K562 treated with DMSO at 1 percent for 24 hours (cell line): ENCODE results near the gene CHCHD6. TPM values are rescaled to one million over a fixed set of nuclear protein-coding genes. Genes with fewer than 3 reads are reported as not detected.

Experiments
- total RNA-seq: library from RNA; unstranded; fragments of 300-600 nt; gene quantifications from 2 replicates; pipeline ENCODE4 v1.2.3, GENCODE V29; 2022; ENCODE audit warnings: low read depth; ENCODE audit not compliant: insufficient read depth

The CHCHD6 gene, protein sequence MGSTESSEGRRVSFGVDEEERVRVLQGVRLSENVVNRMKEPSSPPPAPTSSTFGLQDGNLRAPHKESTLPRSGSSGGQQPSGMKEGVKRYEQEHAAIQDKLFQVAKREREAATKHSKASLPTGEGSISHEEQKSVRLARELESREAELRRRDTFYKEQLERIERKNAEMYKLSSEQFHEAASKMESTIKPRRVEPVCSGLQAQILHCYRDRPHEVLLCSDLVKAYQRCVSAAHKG
- 154 and 200 TPM in 2 replicates for total RNA-seq

GRCh38 chr3:126703512-126704493, at the start of gene CHCHD6:
Gene CHCHD6, plus strand, starts transcription at chr3:126704240. Its CDS starts 73 bp downstream, at chr3:126704313.

DNA sequence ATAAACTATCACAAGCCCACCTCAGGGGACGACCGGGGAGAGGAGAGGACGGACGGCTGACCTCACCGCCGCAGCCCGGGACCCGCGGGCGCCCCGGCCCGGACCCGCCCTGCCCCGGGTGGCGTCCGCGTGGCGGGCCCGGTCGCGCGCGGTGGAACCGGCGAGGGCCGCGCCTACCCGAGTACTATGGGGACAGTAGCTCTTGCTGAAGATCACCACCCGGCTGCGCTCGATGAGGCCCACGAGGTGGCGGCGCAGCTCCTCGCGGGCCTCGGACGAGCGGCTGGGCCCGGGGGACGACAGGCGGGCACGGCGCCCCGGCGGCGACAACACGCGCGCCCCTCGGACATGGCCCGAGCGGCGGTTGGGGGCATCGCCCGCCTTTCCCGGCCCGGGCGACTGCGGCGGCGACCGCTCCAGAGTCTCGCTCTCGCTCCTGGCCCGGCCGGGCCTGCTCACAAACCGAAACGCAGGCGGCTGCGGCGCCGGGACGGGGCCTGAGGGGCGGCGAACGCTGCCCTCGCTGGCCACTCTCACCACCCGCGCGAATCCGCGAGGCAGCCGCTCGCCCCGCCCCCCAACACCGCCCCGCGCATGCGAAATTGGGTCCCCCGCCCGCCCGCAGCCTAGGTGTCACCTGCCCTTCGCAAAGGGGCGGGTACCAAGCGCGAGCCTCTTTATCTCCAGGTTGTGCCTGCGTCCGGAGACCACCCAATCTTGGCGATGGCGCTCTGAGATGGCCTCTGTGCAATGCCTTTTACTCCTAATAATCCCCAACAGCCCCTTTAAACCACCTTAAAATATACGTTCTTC, 49.3 kb upstream of the CHCHD6 start, which contains the start of gene TXNRD3:
Gene TXNRD3 (minus strand): TSS at position 554 of the 813 bp plus-strand sequence.

GRCh38 chr3:126982471-126983175, 278.6 kb downstream of the CHCHD6 start, which contains the start of gene PLXNA1:
Gene PLXNA1, plus strand, starts transcription at chr3:126983115. Its CDS starts 5,479 bp downstream, at chr3:126988594.

Other genes with a start within 250 kb of the CHCHD6 start
- 23.3 and 23.6 TPM in 2 replicates for gene ZXDC, start 228.3 kb upstream of the CHCHD6 start, total RNA-seq
- not detected in 2 replicates for gene UROC1, start 186.5 kb upstream of the CHCHD6 start, total RNA-seq
- 0.86 TPM in 1 of 2 replicates, not detected in the other for gene CHST13, start 180.1 kb upstream of the CHCHD6 start, total RNA-seq
- not detected in 2 replicates for gene C3orf22, start 145.3 kb upstream of the CHCHD6 start, total RNA-seq
- 2.0 and 3.9 TPM in 2 replicates for gene TXNRD3, start 49.1 kb upstream of the CHCHD6 start, total RNA-seq